Endodermal cell (in vitro differentiated cells): ENCODE measurements around the gene DSP. TPM values are rescaled to one million over a fixed set of nuclear protein-coding genes. Genes with fewer than 3 reads are reported as not detected.

ENCODE experiments used
- DNase-seq: peaks from one replicate; pipeline ENCODE4 v3.0.0-alpha.2; 2017
- H3K27ac ChIP-seq: 2 replicates; pipeline ENCODE4 v1.5.1; 2013; ENCODE audit warnings: mild to moderate bottlenecking, low read depth, low read length, moderate library complexity
- H3K27me3 ChIP-seq: 2 replicates; pipeline ENCODE4 v1.6.1; 2013; ENCODE audit warnings: mild to moderate bottlenecking, low read length, moderate library complexity; ENCODE audit not compliant: insufficient read depth, control insufficient read depth, poor library complexity, severe bottlenecking
- H3K36me3 ChIP-seq: 2 replicates; pipeline ENCODE4 v1.7.0; 2013; ENCODE audit warnings: mild to moderate bottlenecking, low read length, moderate library complexity; ENCODE audit not compliant: control insufficient read depth, insufficient read depth
- H3K4me1 ChIP-seq: one replicate; pipeline ENCODE4 v1.7.0; 2013; ENCODE audit warnings: low read length; ENCODE audit not compliant: control insufficient read depth, insufficient read depth
- H3K4me3 ChIP-seq: 2 replicates; pipeline ENCODE4 v1.5.1; 2013; ENCODE audit warnings: mild to moderate bottlenecking, low read length, moderate library complexity
- H3K9ac ChIP-seq: 2 replicates; pipeline ENCODE4 v1.6.1; 2013; ENCODE audit warnings: mild to moderate bottlenecking, low read length, moderate library complexity; ENCODE audit not compliant: poor library complexity, severe bottlenecking; ENCODE audit errors: extremely low read depth
- H3K9me3 ChIP-seq: 2 replicates; pipeline ENCODE4 v1.6.1; 2013; ENCODE audit warnings: mild to moderate bottlenecking, low read length, moderate library complexity; ENCODE audit not compliant: control insufficient read depth
- H3K27ac Mint-ChIP-seq: 2 replicates; pipeline ENCODE4 v1.8.0; 2020; ENCODE audit warnings: mixed read lengths
- H3K27me3 Mint-ChIP-seq: 2 replicates; pipeline ENCODE4 v1.8.0; 2021; ENCODE audit warnings: mild to moderate bottlenecking, mixed read lengths; ENCODE audit not compliant: insufficient read depth
- H3K36me3 Mint-ChIP-seq: 2 replicates; pipeline ENCODE4 v1.8.0; 2020; ENCODE audit warnings: low read depth, mixed read lengths
- H3K4me1 Mint-ChIP-seq: 2 replicates; pipeline ENCODE4 v1.8.0; 2020; ENCODE audit warnings: mixed read lengths
- H3K4me3 Mint-ChIP-seq: 2 replicates; pipeline ENCODE4 v1.8.0; 2020; ENCODE audit warnings: mild to moderate bottlenecking, moderate library complexity, mixed read lengths
- H3K9me3 Mint-ChIP-seq: 2 replicates; pipeline ENCODE4 v1.8.0; 2020; ENCODE audit warnings: mild to moderate bottlenecking, mixed read lengths
- CTCF ChIP-seq: fragments of 200-600 bp; sonication (generic); conservative IDR thresholded peaks from 2 replicates; pipeline ENCODE4 v1.5.0; 2021; ENCODE audit warnings: antibody characterized with exemption, mild to moderate bottlenecking
- WGBS, 2 experiments: methylation state at CpG; one replicate each; pipeline versions ENCODE4 v1.1.5 to v1.1.7; 2013; ENCODE audit warnings: missing lambda C conversion rate in 2 of 2, mixed read lengths in 1 of 2; ENCODE audit not compliant: insufficient coverage in 1 of 2, insufficient read length in 1 of 2; 5-methylcytosine and 5-hydroxymethylcytosine counted together
- total RNA-seq, 2 donors: library from RNA; stranded (reverse); fragmentation: NEBNext Ultra II Directional in 1 of 2; extraction: Animal tissue kit (Norgen Biotek cat#: 25700) in 1 of 2; gene quantifications; 2 replicates in 1 of 2; 3 replicates in 1 of 2; pipeline ENCODE4 v1.2.1, GENCODE V29; 2021

The DSP gene
- total RNA-seq, 2 donors from 2014 or later, result 123 to 152 TPM

GRCh38 chr6:7578931-7579330 lies 37.5 kb downstream of the DSP start:
- Mint-ChIP-seq H3K27me3 (no peaks in the 10 kb centered on the region), H3K4me3 (no peak overlapping the region), H3K36me3 (peaks cover 59% of the 10 kb centered on the region), H3K4me1 (no peaks in the 10 kb centered on the region), H3K9me3 (no peaks in the 10 kb centered on the region), H3K27ac (no peak overlapping the region)
- Histone ChIP-seq H3K4me1 (no peaks in the 10 kb centered on the region), H3K4me3 (no peak overlapping the region), H3K9me3 (no peaks in the 10 kb centered on the region), H3K9ac (no peak overlapping the region), H3K36me3 (peaks cover 97% of the 10 kb centered on the region), H3K27ac (no peak overlapping the region), H3K27me3 (no peaks in the 10 kb centered on the region)
- DNase-seq, result no peak
- TF ChIP-seq CTCF, result no peak
- WGBS, 2 experiments, result 90 to 94% methylated on average over 2 of the region's 2 CpGs

GRCh38 chr6:7579851-7580250 lies 38.4 kb downstream of the DSP start:
- H3K9ac ChIP-seq, result no peak overlapping the region
- DNase-seq, result no peak
- no peaks in the 10 kb centered on the region for H3K27me3 Mint-ChIP-seq
- no peak overlapping the region for H3K27ac Mint-ChIP-seq
- TF ChIP-seq CTCF, result no peak
- no peaks in the 10 kb centered on the region for H3K27me3 ChIP-seq
- no peaks in the 10 kb centered on the region for H3K4me1 ChIP-seq
- WGBS, 2 experiments, result 97 to 99% methylated on average over 9 of the region's 9 CpGs
- H3K36me3 Mint-ChIP-seq, result peaks cover 61% of the 10 kb centered on the region
- H3K4me3 Mint-ChIP-seq, result no peak overlapping the region
- no peaks in the 10 kb centered on the region for H3K9me3 Mint-ChIP-seq
- no peak overlapping the region for H3K27ac ChIP-seq
- H3K36me3 ChIP-seq, result peaks cover 97% of the 10 kb centered on the region
- no peaks in the 10 kb centered on the region for H3K4me1 Mint-ChIP-seq
- no peaks in the 10 kb centered on the region for H3K9me3 ChIP-seq
- no peak overlapping the region for H3K4me3 ChIP-seq

- H3K27me3 Mint-ChIP-seq, result no peaks in the 10 kb centered on the region
- no peaks in the 10 kb centered on the region for H3K27me3 ChIP-seq
- H3K4me1 ChIP-seq, result no peaks in the 10 kb centered on the region
- DNase-seq, result no peak
- peaks cover 97% of the 10 kb centered on the region for H3K36me3 ChIP-seq
- no peaks in the 10 kb centered on the region for H3K4me1 Mint-ChIP-seq
- H3K9me3 Mint-ChIP-seq, result no peaks in the 10 kb centered on the region
- no peak for TF ChIP-seq CTCF
- no peak overlapping the region for H3K4me3 Mint-ChIP-seq
- no peak overlapping the region for H3K27ac ChIP-seq
- H3K4me3 ChIP-seq, result no peak overlapping the region
- no peaks in the 10 kb centered on the region for H3K9me3 ChIP-seq
- H3K9ac ChIP-seq, result no peak overlapping the region
- no peak overlapping the region for H3K27ac Mint-ChIP-seq
- peaks cover 62% of the 10 kb centered on the region for H3K36me3 Mint-ChIP-seq
- WGBS, 2 experiments, result 93 to 96% methylated on average over 13 of the region's 13 CpGs
Measured at GRCh38 chr6:7580537-7580926, 39.1 kb downstream of the DSP start.
